ENCODE data around the gene IFT122.
"Not testable (repeated sequence)": the region's sequence is repeated elsewhere in the genome, so short reads cannot be mapped to it uniquely, and the experiment has no call there.

Gene IFT122

GRCh38 chr3:129543156-129543790, 103.2 kb downstream of the IFT122 start, which contains the start of gene H1-8:
Gene H1-8, plus strand, starts transcription at chr3:129543175. Its CDS starts 44 bp downstream, at chr3:129543219.
- Histone ChIP-seq H3K4me1 (ENCODE audit: insufficient read depth, low read length) (peaks cover 1% of the 10 kb centered on the region), H3K4me3 (ENCODE audit: low read length) (no peak within 1 kb of the TSS)

DNA sequence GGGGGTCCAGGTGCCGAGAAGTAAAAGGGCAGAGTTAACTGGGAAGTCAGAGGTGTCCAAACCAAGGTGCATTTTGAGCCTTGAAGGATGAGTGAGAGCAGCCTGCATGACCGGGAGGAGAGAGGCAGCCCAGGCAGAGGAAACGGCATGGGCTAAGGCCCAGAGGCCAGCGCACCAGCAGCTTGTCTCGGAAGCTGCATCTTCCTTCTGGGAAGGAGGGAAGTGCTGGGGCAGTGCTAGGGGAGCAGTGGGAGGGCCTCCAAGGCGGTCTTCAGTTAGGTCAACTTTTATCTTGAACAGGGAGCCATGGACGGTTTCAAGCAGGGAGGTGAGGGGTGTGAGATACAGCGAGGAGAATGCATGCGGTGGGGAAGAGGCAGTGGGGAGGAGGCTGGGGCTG, 104.0 kb downstream of the IFT122 start:
- Histone ChIP-seq H3K27me3 (ENCODE audit: insufficient read depth, low read length) (no peaks in the 10 kb centered on the region), H3K4me3 (ENCODE audit: low read length) (no peak overlapping the region), H3K4me1 (ENCODE audit: insufficient read depth, low read length) (peaks cover 4% of the 10 kb centered on the region), H3K9me3 (ENCODE audit: low read length) (no peaks in the 10 kb centered on the region), H2AFZ (ENCODE audit: low read depth, low read length) (no peak overlapping the region), H3K36me3 (ENCODE audit: insufficient read depth, low read length) (no peaks in the 10 kb centered on the region)

More at GRCh38 chr3:129543156-129543790, 103.2 kb downstream of the IFT122 start, which contains the start of gene H1-8:
- no peaks in the 10 kb centered on the region for H3K9me3 ChIP-seq (ENCODE audit: low read length)
- H3K36me3 ChIP-seq (ENCODE audit: insufficient read depth, low read length): no peaks in the 10 kb centered on the region
- no peak within 1 kb of the TSS for H2AFZ ChIP-seq (ENCODE audit: low read depth, low read length)
- no peaks in the 10 kb centered on the region for H3K27me3 ChIP-seq (ENCODE audit: insufficient read depth, low read length)

DNA sequence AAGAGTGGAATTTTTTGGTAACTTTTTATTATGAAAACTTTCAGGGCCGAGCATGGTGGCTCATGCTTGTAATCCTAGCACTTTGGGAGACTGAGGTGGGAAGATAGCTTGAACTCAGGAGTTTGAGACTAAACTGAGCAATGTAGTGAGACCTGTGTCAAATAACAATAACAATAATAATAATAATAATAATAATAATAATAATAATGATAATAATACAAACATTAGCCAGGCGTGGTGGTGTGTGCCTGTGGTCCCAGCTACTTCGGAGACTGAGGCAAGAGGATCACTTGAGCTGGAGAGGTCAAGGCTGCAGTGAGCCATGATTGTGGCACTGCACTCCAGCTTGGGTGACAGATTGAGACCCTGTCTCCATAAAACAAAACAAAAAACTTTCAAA, 105.9 kb downstream of the IFT122 start:
- H3K4me3 ChIP-seq (ENCODE audit: low read length): not testable (repeated sequence)

DNA sequence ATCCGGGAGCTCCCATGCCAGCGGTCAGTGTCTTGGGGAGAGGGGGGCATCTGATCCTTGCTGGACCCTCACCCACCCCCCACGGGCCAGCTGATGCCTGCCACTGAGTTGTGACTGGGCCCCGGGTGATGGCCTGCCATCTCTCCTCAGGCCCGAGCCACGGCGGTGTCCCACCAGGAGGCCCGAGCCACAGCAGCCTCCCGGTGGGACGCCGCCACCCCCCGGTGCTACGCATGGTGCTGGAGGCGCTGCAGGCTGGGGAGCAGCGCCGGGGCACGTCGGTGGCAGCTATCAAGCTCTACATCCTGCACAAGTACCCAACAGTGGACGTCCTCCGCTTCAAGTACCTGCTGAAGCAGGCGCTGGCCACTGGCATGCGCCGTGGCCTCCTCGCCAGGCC, 107.2 kb downstream of the IFT122 start:
- H3K4me1 ChIP-seq (ENCODE audit: insufficient read depth, low read length): peaks cover 4% of the 10 kb centered on the region
- H3K9me3 ChIP-seq (ENCODE audit: low read length): no peaks in the 10 kb centered on the region
- no peaks in the 10 kb centered on the region for H3K36me3 ChIP-seq (ENCODE audit: insufficient read depth, low read length)
- H3K4me3 ChIP-seq (ENCODE audit: low read length): no peak overlapping the region
- H2AFZ ChIP-seq (ENCODE audit: low read depth, low read length): no peak overlapping the region
- H3K27me3 ChIP-seq (ENCODE audit: insufficient read depth, low read length): no peaks in the 10 kb centered on the region

More for the DNA sequence above, 105.9 kb downstream of the IFT122 start:
- H3K27me3 ChIP-seq (ENCODE audit: insufficient read depth, low read length); H2AFZ ChIP-seq (ENCODE audit: low read depth, low read length); H3K9me3 ChIP-seq (ENCODE audit: low read length); H3K36me3 ChIP-seq (ENCODE audit: insufficient read depth, low read length); H3K4me1 ChIP-seq (ENCODE audit: insufficient read depth, low read length): not testable (repeated sequence)

- H2AFZ ChIP-seq (ENCODE audit: low read depth, low read length): no peak overlapping the region
- H3K4me1 ChIP-seq (ENCODE audit: insufficient read depth, low read length): peaks cover 4% of the 10 kb centered on the region
- H3K27me3 ChIP-seq (ENCODE audit: insufficient read depth, low read length): no peaks in the 10 kb centered on the region
- H3K4me3 ChIP-seq (ENCODE audit: low read length): no peak overlapping the region
- no peaks in the 10 kb centered on the region for H3K36me3 ChIP-seq (ENCODE audit: insufficient read depth, low read length)
- no peaks in the 10 kb centered on the region for H3K9me3 ChIP-seq (ENCODE audit: low read length)
These were observed 108.3 kb downstream of the IFT122 start for GRCh38 chr3:129548104-129548965.

DNA sequence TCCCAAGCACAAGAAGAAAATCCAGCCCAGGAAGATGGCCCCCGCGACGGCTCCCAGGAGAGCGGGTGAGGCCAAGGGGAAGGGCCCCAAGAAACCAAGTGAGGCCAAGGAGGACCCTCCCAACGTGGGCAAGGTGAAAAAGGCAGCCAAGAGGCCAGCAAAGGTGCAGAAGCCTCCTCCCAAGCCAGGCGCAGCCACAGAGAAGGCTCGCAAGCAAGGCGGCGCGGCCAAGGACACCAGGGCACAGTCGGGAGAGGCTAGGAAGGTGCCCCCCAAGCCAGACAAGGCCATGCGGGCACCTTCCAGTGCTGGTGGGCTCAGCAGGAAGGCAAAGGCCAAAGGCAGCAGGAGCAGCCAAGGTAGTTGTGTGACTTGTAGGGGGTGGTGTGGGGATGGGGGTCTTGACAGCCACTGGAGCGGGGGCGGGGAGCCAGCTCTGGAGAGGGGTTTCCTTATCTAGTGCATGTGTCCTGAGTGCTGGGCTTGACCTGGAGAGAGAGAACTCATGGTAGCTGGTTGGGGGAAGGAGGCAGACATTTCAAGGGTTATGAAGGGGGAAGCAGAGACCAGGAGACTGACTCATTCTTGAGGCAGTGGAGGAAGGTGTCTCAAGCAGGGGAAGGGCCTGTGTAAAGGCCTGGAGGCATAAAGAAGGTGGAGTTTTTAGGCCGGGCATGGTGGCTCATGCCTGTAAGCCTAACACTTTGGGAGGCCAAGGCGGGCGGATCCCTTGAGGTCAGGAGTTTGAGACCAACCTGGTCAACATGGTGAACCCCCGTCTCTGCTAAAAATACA, 109.2 kb downstream of the IFT122 start:
- Histone ChIP-seq H3K27me3 (ENCODE audit: insufficient read depth, low read length) (no peaks in the 10 kb centered on the region), H3K36me3 (ENCODE audit: insufficient read depth, low read length) (no peaks in the 10 kb centered on the region), H3K4me1 (ENCODE audit: insufficient read depth, low read length) (peaks cover 4% of the 10 kb centered on the region), H3K4me3 (ENCODE audit: low read length) (no peak overlapping the region), H2AFZ (ENCODE audit: low read depth, low read length) (no peak overlapping the region), H3K9me3 (ENCODE audit: low read length) (no peaks in the 10 kb centered on the region)

GRCh38 chr3:129549805-129550204, 109.8 kb downstream of the IFT122 start:
- H3K9me3 ChIP-seq (ENCODE audit: low read length): no peaks in the 10 kb centered on the region
- H3K36me3 ChIP-seq (ENCODE audit: insufficient read depth, low read length): no peaks in the 10 kb centered on the region
- H3K27me3 ChIP-seq (ENCODE audit: insufficient read depth, low read length): no peaks in the 10 kb centered on the region

DNA sequence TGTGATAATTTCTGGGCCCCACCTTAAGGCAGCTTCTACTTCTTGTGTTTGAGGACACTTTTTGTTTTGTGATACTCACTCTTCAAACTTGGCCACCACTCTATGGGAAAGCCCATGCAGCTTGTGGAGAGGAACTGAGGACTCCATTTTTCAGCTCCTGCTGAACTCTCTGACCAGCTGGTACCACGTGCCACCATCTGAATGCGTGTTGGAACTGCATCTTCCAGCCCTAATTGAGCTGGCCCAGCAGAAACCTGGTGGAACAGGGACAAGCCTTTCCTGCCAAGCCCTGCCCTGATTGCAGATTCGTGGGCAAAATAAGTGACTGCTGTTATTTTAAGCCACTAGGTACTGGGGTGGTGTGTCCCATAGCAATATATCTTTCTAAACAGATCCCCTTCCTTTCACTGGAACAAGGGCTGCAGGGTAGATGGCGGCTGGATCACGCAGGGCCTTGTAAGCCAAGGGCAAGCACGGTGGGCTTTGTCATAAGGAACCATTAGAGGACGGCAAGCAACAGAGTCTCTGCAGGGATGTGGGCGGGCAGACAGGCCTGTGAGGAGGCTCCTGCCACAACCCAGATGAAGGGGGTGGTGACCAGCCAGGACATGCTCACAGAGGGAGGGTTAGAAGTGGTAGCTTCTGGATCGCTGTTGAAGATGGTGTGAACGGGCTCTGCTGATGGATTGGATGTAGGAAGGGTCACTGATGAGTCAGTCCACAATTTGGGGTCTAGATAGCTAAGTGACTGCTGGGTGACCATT, 112.4 kb downstream of the IFT122 start:
- Histone ChIP-seq H3K27me3 (ENCODE audit: insufficient read depth, low read length) (no peaks in the 10 kb centered on the region), H3K4me3 (ENCODE audit: low read length) (no peak overlapping the region), H3K4me1 (ENCODE audit: insufficient read depth, low read length) (peaks cover 12% of the 10 kb centered on the region), H3K9me3 (ENCODE audit: low read length) (no peaks in the 10 kb centered on the region), H2AFZ (ENCODE audit: low read depth, low read length) (no peak overlapping the region), H3K36me3 (ENCODE audit: insufficient read depth, low read length) (no peaks in the 10 kb centered on the region)

More at GRCh38 chr3:129549805-129550204, 109.8 kb downstream of the IFT122 start:
- no peak overlapping the region for H2AFZ ChIP-seq (ENCODE audit: low read depth, low read length)
- H3K4me3 ChIP-seq (ENCODE audit: low read length): no peak overlapping the region
- H3K4me1 ChIP-seq (ENCODE audit: insufficient read depth, low read length): peaks cover 4% of the 10 kb centered on the region

- H3K9me3 ChIP-seq (ENCODE audit: low read length): no peaks in the 10 kb centered on the region
- no peaks in the 10 kb centered on the region for H3K36me3 ChIP-seq (ENCODE audit: insufficient read depth, low read length)
- H3K4me3 ChIP-seq (ENCODE audit: low read length): no peak overlapping the region
- peaks cover 14% of the 10 kb centered on the region for H3K4me1 ChIP-seq (ENCODE audit: insufficient read depth, low read length)
- H2AFZ ChIP-seq (ENCODE audit: low read depth, low read length): no peak overlapping the region
- H3K27me3 ChIP-seq (ENCODE audit: insufficient read depth, low read length): no peaks in the 10 kb centered on the region
These were observed 113.1 kb downstream of the IFT122 start for GRCh38 chr3:129553171-129553570.

GRCh38 chr3:129553719-129554118, 113.7 kb downstream of the IFT122 start:
- Histone ChIP-seq H3K36me3 (ENCODE audit: insufficient read depth, low read length) (no peaks in the 10 kb centered on the region), H3K4me3 (ENCODE audit: low read length) (no peak overlapping the region), H3K9me3 (ENCODE audit: low read length) (no peaks in the 10 kb centered on the region), H2AFZ (ENCODE audit: low read depth, low read length) (no peak overlapping the region), H3K27me3 (ENCODE audit: insufficient read depth, low read length) (no peaks in the 10 kb centered on the region), H3K4me1 (ENCODE audit: insufficient read depth, low read length) (peaks cover 10% of the 10 kb centered on the region)

DNA sequence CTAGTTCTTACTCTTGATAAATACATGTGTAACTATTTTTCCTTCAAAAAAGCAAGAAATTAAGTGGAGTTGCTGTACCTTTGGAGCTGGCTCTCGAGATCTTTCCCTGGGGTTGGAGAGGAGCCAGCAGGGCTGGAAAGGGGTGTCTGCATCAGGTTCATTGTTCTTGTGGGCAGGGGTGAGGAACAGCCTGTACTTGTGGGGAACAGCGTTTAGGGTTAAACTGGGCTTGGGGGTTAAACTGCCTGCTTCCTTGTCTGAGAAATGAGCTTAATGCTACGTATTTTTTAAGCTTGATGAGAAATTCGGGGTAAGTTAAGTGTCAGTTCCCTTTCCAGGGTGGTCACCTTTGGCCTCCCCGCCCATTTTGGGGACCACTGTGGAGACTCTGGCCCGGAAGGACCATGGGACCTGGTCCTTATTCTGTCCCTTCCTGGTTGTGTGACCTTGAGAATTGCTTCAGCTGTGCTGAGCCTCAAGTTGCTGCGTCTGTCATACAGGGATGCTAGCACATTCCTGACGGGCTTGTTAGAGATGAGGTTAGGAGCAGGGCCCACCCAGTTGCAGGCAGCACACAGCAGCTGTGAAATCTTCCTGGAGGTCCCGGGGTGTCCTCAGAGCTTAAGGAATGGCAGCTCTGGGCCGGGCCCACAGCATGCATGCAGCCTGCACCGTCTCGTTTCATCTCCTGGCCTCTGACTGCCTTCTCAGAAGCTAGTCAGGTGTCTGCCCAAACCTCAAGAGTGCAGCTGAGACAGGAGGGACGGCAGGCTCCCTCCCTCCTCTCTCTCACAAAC, 114.5 kb downstream of the IFT122 start:
- Histone ChIP-seq H3K9me3 (ENCODE audit: low read length) (no peaks in the 10 kb centered on the region), H3K4me1 (ENCODE audit: insufficient read depth, low read length) (peaks cover 10% of the 10 kb centered on the region), H3K36me3 (ENCODE audit: insufficient read depth, low read length) (no peaks in the 10 kb centered on the region), H2AFZ (ENCODE audit: low read depth, low read length) (no peak overlapping the region), H3K4me3 (ENCODE audit: low read length) (no peak overlapping the region), H3K27me3 (ENCODE audit: insufficient read depth, low read length) (no peaks in the 10 kb centered on the region)

- no peak overlapping the region for H3K4me3 ChIP-seq (ENCODE audit: low read length)
- peaks cover 10% of the 10 kb centered on the region for H3K4me1 ChIP-seq (ENCODE audit: insufficient read depth, low read length)
- no peaks in the 10 kb centered on the region for H3K36me3 ChIP-seq (ENCODE audit: insufficient read depth, low read length)
- H3K27me3 ChIP-seq (ENCODE audit: insufficient read depth, low read length): no peaks in the 10 kb centered on the region
- no peak overlapping the region for H2AFZ ChIP-seq (ENCODE audit: low read depth, low read length)
- H3K9me3 ChIP-seq (ENCODE audit: low read length): no peaks in the 10 kb centered on the region
These were observed 115.1 kb downstream of the IFT122 start for GRCh38 chr3:129555153-129555550.

All from neuron (in vitro differentiated cells).